Loucy (cell line): ENCODE measurements around the gene ADGRD1.

Experiments used
- CTCF ChIP-seq: fragments of 200-600 bp; sonication (generic); conservative IDR thresholded peaks from 2 replicates; pipeline ENCODE4 v1.5.1; 2014; ENCODE audit warnings: mild to moderate bottlenecking, antibody characterized with exemption, low read length
- EZH2phosphoT487 ChIP-seq: fragments of 200-600 bp; IDR thresholded peaks from 2 replicates; pipeline ENCODE4 v1.6.1; 2018; ENCODE audit warnings: antibody characterized with exemption, mild to moderate bottlenecking, moderate library complexity, borderline replicate concordance

GRCh38 chr12:130922511-130922953, 31.2 kb upstream of the ADGRD1 start:
- no peak for TF ChIP-seq CTCF
- no peak for TF ChIP-seq EZH2phosphoT487
